ENCODE measurements around the gene LY6G5C. TPM values are rescaled to one million over a fixed set of nuclear protein-coding genes. Genes with fewer than 3 reads are reported as not detected.

LY6G5C gene
- total RNA-seq, 1 donor, result 2.4 TPM

Small RNA genes lying within 50 kb of the gene (small RNA-seq; reads per million reads assigned to genes)
- gene LY6G6D (not detected), gene MIR4646 (0.08 reads per million), gene MIR6832 (0.21 reads per million), gene RF00019 (not detected)

Other genes with a start within 250 kb of the LY6G5C start
- gene MICB, start 182.9 kb downstream of the LY6G5C start, total RNA-seq, result 17.6 and 24.3 TPM in 2 replicates
- gene MCCD1, start 152.1 kb downstream of the LY6G5C start, total RNA-seq, result not detected in 2 replicates
- 458 and 488 TPM in 2 replicates for gene DDX39B, start 139.1 kb downstream of the LY6G5C start, total RNA-seq
- gene ATP6V1G2, start 134.5 kb downstream of the LY6G5C start, total RNA-seq, result 0.33 and 1.2 TPM in 2 replicates
- gene NFKBIL1, start 133.5 kb downstream of the LY6G5C start, total RNA-seq, result 24.1 and 36.9 TPM in 2 replicates
- not detected in 2 replicates for gene LTA, start 108.8 kb downstream of the LY6G5C start, total RNA-seq
- not detected in 2 replicates for gene TNF, start 105.5 kb downstream of the LY6G5C start, total RNA-seq
- 3.9 and 4.7 TPM in 2 replicates for gene LTB, start 98.6 kb downstream of the LY6G5C start, total RNA-seq
- gene LST1, start 94.8 kb downstream of the LY6G5C start, total RNA-seq, result 0.48 TPM in 1 of 2 replicates, not detected in the other
- not detected in 2 replicates for gene NCR3, start 88.1 kb downstream of the LY6G5C start, total RNA-seq
- gene AIF1, start 65.8 kb downstream of the LY6G5C start, total RNA-seq, result not detected in 2 replicates
- gene PRRC2A, start 60.4 kb downstream of the LY6G5C start, total RNA-seq, result 91.2 and 102 TPM in 2 replicates
- 239 and 265 TPM in 2 replicates for gene BAG6, start 28.4 kb downstream of the LY6G5C start, total RNA-seq
- gene APOM, start 25.2 kb downstream of the LY6G5C start, total RNA-seq, result 0.29 and 0.65 TPM in 2 replicates
- gene C6orf47, start 20.3 kb downstream of the LY6G5C start, total RNA-seq, result 20.6 and 21.4 TPM in 2 replicates
- gene GPANK1, start 16.1 kb downstream of the LY6G5C start, total RNA-seq, result 15.1 and 17.3 TPM in 2 replicates
- 205 and 210 TPM in 2 replicates for gene CSNK2B, start 15.0 kb downstream of the LY6G5C start, total RNA-seq
- 4.2 and 6.1 TPM in 2 replicates for gene LY6G5B, start 11.1 kb downstream of the LY6G5C start, total RNA-seq
- gene ABHD16A, start 22.3 kb upstream of the LY6G5C start, total RNA-seq, result 37.9 and 40.5 TPM in 2 replicates
- not detected in 2 replicates for gene LY6G6F, start 25.8 kb upstream of the LY6G5C start, total RNA-seq
- gene LY6G6D, start 34.3 kb upstream of the LY6G5C start, total RNA-seq, result not detected in 2 replicates
- gene LY6G6C, start 40.7 kb upstream of the LY6G5C start, total RNA-seq, result not detected in 2 replicates
- gene MPIG6B, start 42.3 kb upstream of the LY6G5C start, total RNA-seq, result not detected in 2 replicates
- gene DDAH2, start 48.2 kb upstream of the LY6G5C start, total RNA-seq, result 87.2 and 113 TPM in 2 replicates
- gene CLIC1, start 55.5 kb upstream of the LY6G5C start, total RNA-seq, result 800 and 906 TPM in 2 replicates
- gene MSH5, start 58.9 kb upstream of the LY6G5C start, total RNA-seq, result 12.7 and 18.8 TPM in 2 replicates
- gene SAPCD1, start 81.6 kb upstream of the LY6G5C start, total RNA-seq, result 2.1 TPM in 1 of 2 replicates, not detected in the other
- 0.10 and 0.65 TPM in 2 replicates for gene VWA7, start 96.3 kb upstream of the LY6G5C start, total RNA-seq
- gene VARS1, start 114.7 kb upstream of the LY6G5C start, total RNA-seq, result 78.5 and 88.8 TPM in 2 replicates
- gene LSM2, start 125.9 kb upstream of the LY6G5C start, total RNA-seq, result 42.8 and 45.1 TPM in 2 replicates
- gene HSPA1L, start 134.2 kb upstream of the LY6G5C start, total RNA-seq, result 0.98 and 1.1 TPM in 2 replicates
- gene HSPA1A, start 134.5 kb upstream of the LY6G5C start, total RNA-seq, result 53.3 and 53.9 TPM in 2 replicates
- 37.2 and 55.5 TPM in 2 replicates for gene HSPA1B, start 146.7 kb upstream of the LY6G5C start, total RNA-seq
- 53.2 and 55.9 TPM in 2 replicates for gene NEU1, start 181.8 kb upstream of the LY6G5C start, total RNA-seq
- under 0.01 and 0.29 TPM in 2 replicates for gene SLC44A4, start 197.9 kb upstream of the LY6G5C start, total RNA-seq
- 37.7 and 51.6 TPM in 2 replicates for gene EHMT2, start 216.6 kb upstream of the LY6G5C start, total RNA-seq
- gene ZBTB12, start 221.0 kb upstream of the LY6G5C start, total RNA-seq, result 1.5 and 2.6 TPM in 2 replicates
- gene C2, start 246.7 kb upstream of the LY6G5C start, total RNA-seq, result 0.65 TPM in 1 of 2 replicates, not detected in the other

Data from vein endothelial cell (primary cell).